Suppressor macrophage treated with lipopolysaccharide for 1 hour (primary cell): ENCODE measurements around the gene FBXW12.

Experiments
- DNase-seq, 3 donors: peaks; one replicate each; pipeline ENCODE4 v3.0.0-alpha.2; 2020 to 2022

The FBXW12 gene

GRCh38 chr3:48423883-48424695, 52.1 kb downstream of the FBXW12 start:
- DNase-seq: no peak

- no peak for DNase-seq
Observed at GRCh38 chr3:48425281-48425812, 53.3 kb downstream of the FBXW12 start.

GRCh38 chr3:48426401-48426909, 54.4 kb downstream of the FBXW12 start:
- no peak for DNase-seq

GRCh38 chr3:48426944-48427629, 55.1 kb downstream of the FBXW12 start:
- DNase-seq: no peak

- DNase-seq: no peak
Observed at GRCh38 chr3:48427630-48427962, 55.6 kb downstream of the FBXW12 start.

- DNase-seq: no peak
Observed at GRCh38 chr3:48428088-48428571, 56.1 kb downstream of the FBXW12 start.

- no peak for DNase-seq
Observed at GRCh38 chr3:48428572-48429316, 56.7 kb downstream of the FBXW12 start.

- peak; percentile 43 to 81 (median 52) for DNase-seq
Observed at GRCh38 chr3:48429317-48429959, 57.4 kb downstream of the FBXW12 start.

- no peak for DNase-seq
Observed at GRCh38 chr3:48429960-48430707, 58.1 kb downstream of the FBXW12 start, which contains the start of gene PLXNB1. PLXNB1 (minus strand) TSS chr3:48430086; CDS start chr3:48424611, 5,475 bp downstream.

GRCh38 chr3:48430708-48431101, 58.7 kb downstream of the FBXW12 start:
- DNase-seq: no peak

GRCh38 chr3:48431224-48432029, 59.4 kb downstream of the FBXW12 start:
- DNase-seq: no peak

GRCh38 chr3:48432411-48433371, 60.7 kb downstream of the FBXW12 start:
- DNase-seq: no peak

- no peak for DNase-seq
Observed at GRCh38 chr3:48433472-48434118, 61.6 kb downstream of the FBXW12 start.

- no peak for DNase-seq
Observed at GRCh38 chr3:48434591-48435222, 62.7 kb downstream of the FBXW12 start.

- no peak for DNase-seq
Observed at GRCh38 chr3:48435223-48435595, 63.2 kb downstream of the FBXW12 start.

GRCh38 chr3:48435774-48436476, 63.9 kb downstream of the FBXW12 start:
- DNase-seq: peak; percentile 85 to 90 (median 89)

- DNase-seq: no peak
Observed at GRCh38 chr3:48436477-48436787, 64.4 kb downstream of the FBXW12 start.

- DNase-seq: no peak
Observed at GRCh38 chr3:48436855-48437254, 64.8 kb downstream of the FBXW12 start.
